HG03095 (cell line): ENCODE measurements around the gene CTRB2.
"Not testable (repeated sequence)": the region's sequence is repeated elsewhere in the genome, so short reads cannot be mapped to it uniquely, and the experiment has no call there.

Source experiments
- ATAC-seq: cut with Tn5 transposase; IDR thresholded peaks from one replicate; pipeline ENCODE4 v1.9.1; 2021; ENCODE audit warnings: moderate library complexity; ENCODE audit not compliant: unreplicated experiment

The CTRB2 gene

GRCh38 chr16:75242436-75243078 is 35.6 kb upstream of the CTRB2 start:
- not testable (repeated sequence) for ATAC-seq

GRCh38 chr16:75241955-75242354 is 35.0 kb upstream of the CTRB2 start:
- no peak for ATAC-seq

GRCh38 chr16:75241412-75241811 is 34.5 kb upstream of the CTRB2 start:
- ATAC-seq, result no peak

- ATAC-seq, result not testable (repeated sequence)
Observed at GRCh38 chr16:75240633-75241032, 33.7 kb upstream of the CTRB2 start.

- ATAC-seq, result no peak
Observed at GRCh38 chr16:75239542-75240122, 32.7 kb upstream of the CTRB2 start.

GRCh38 chr16:75238853-75239541 is 32.0 kb upstream of the CTRB2 start:
- no peak for ATAC-seq

- no peak for ATAC-seq
Observed at GRCh38 chr16:75238132-75238852, 31.3 kb upstream of the CTRB2 start.

GRCh38 chr16:75237398-75238131 is 30.6 kb upstream of the CTRB2 start:
- no peak for ATAC-seq

GRCh38 chr16:75236736-75237397 is 29.9 kb upstream of the CTRB2 start:
- ATAC-seq, result no peak

- ATAC-seq, result no peak
Observed at GRCh38 chr16:75236232-75236631, 29.3 kb upstream of the CTRB2 start.

- ATAC-seq, result no peak
Observed at GRCh38 chr16:75235721-75236193, 28.8 kb upstream of the CTRB2 start.

- ATAC-seq, result no peak
Observed at GRCh38 chr16:75234856-75235696, 28.1 kb upstream of the CTRB2 start.

GRCh38 chr16:75233611-75233938 is 26.6 kb upstream of the CTRB2 start:
- ATAC-seq, result no peak

- no peak for ATAC-seq
Observed at GRCh38 chr16:75231570-75231969, 24.6 kb upstream of the CTRB2 start.

GRCh38 chr16:75230471-75231110 is 23.6 kb upstream of the CTRB2 start:
- ATAC-seq, result no peak

GRCh38 chr16:75229172-75230031 is 22.4 kb upstream of the CTRB2 start:
- no peak for ATAC-seq

GRCh38 chr16:75228143-75228976 is 21.4 kb upstream of the CTRB2 start:
- no peak for ATAC-seq
